Measurements from ENCODE around the gene PELI2. TPM values are rescaled to one million over a fixed set of nuclear protein-coding genes. Genes with fewer than 3 reads are reported as not detected.
A peak's percentile ranks its signal among the peaks of the same experiment; 100 is the strongest.

Gene PELI2
- total RNA-seq, 1 donor from 2014 or later: 27.2 TPM

GRCh38 chr14:56118611-56119181 is 485 bp downstream of the PELI2 start:
- H3K9me3 Mint-ChIP-seq: no peaks in the 10 kb centered on the region
- Histone ChIP-seq H3K4me3 (peak overlapping the region; percentile 72), H3K9ac (peak overlapping the region; percentile 2), H3K36me3 (no peaks in the 10 kb centered on the region), H3K27me3 (peaks cover 16% of the 10 kb centered on the region), H3K79me2 (ENCODE audit: low read depth) (peaks cover 48% of the 10 kb centered on the region), H3K4me2 (peak overlapping the region; percentile 77), H2AFZ (replicated peaks) (peak overlapping the region; percentile 65), H4K20me1 (ENCODE audit: low read depth) (peaks cover 41% of the 10 kb centered on the region), H3K27ac (no peak overlapping the region), H3K4me1 (peaks cover 26% of the 10 kb centered on the region), H3F3A (ENCODE audit: low read depth) (peaks cover 20% of the 10 kb centered on the region), H3K9me3 (ENCODE audit: low read depth) (no peaks in the 10 kb centered on the region)
- H3K4me1 Mint-ChIP-seq: peaks cover 40% of the 10 kb centered on the region
- peaks cover 2% of the 10 kb centered on the region for H3K27me3 Mint-ChIP-seq (ENCODE audit: insufficient read depth, low read depth)
- no peak for TF ChIP-seq EZH2 (IDR thresholded peaks at IDR 0.05)
- TF ChIP-seq EZH2phosphoT487 (IDR thresholded peaks at IDR 0.05): no peak
- no peak for TF ChIP-seq CTCF (IDR thresholded peaks at IDR 0.05)
- H3K4me3 Mint-ChIP-seq: peak overlapping the region; percentile 63
- H3K36me3 Mint-ChIP-seq: no peaks in the 10 kb centered on the region
- DNase-seq (ENCODE audit: low spot score): peak; percentile 46
- no peak overlapping the region for H3K27ac Mint-ChIP-seq

DNA sequence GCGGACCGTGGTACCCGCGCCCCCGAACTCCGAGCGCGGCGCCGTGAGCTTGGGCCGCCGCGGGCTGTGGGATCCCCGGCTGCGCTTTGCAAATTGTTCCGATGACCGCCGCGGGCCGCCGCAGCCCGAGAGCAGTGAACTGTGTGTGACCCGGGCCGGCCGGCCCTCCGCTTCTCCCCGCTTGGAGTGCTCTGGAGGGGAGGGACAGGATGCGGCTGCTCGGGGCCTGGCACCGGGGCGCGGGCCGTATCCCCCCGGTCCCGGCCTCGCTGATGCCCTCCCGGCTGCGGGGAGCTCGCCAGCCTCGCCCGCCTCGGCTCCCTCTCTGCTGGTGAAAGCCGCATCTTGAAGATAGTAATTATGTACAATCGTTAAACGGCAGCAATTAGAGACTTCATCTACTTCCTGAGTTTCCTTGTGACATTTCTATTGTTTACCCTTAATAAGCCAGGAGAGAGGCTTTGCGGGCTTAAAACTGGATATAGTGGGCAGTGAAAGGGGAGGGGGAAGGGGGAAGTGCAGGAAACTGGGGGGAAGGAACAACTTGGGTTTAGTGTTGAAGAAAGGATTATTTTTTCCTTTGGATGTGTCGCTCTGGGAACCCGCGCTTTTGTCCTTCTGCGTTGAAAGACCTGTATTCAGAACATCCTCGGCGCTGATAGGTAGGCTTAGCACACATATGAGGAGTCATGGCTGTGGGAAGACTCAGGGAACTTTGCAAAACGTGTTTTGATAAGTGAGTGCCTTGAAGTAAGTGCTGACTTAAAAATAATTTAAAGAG is 1.2 kb downstream of the PELI2 start:
- peaks cover 40% of the 10 kb centered on the region for H3K4me1 Mint-ChIP-seq
- H3K27ac ChIP-seq: no peak overlapping the region
- peaks cover 2% of the 10 kb centered on the region for H3K27me3 Mint-ChIP-seq (ENCODE audit: insufficient read depth, low read depth)
- peaks cover 20% of the 10 kb centered on the region for H3F3A ChIP-seq (ENCODE audit: low read depth)
- H3K36me3 Mint-ChIP-seq: no peaks in the 10 kb centered on the region
- H3K4me2 ChIP-seq: peak overlapping the region; percentile 77
- peaks cover 48% of the 10 kb centered on the region for H4K20me1 ChIP-seq (ENCODE audit: low read depth)
- peak; percentile 71 for DNase-seq (ENCODE audit: low spot score)
- H3K27me3 ChIP-seq: peaks cover 16% of the 10 kb centered on the region
- peak overlapping the region; percentile 78 for H3K27ac Mint-ChIP-seq
- H3K4me3 Mint-ChIP-seq: peak overlapping the region; percentile 96
- no peak for TF ChIP-seq EZH2 (IDR thresholded peaks at IDR 0.05)
- no peak for TF ChIP-seq EZH2phosphoT487 (IDR thresholded peaks at IDR 0.05)
- TF ChIP-seq CTCF (IDR thresholded peaks at IDR 0.05): no peak
- peaks cover 55% of the 10 kb centered on the region for H3K79me2 ChIP-seq (ENCODE audit: low read depth)
- H3K9me3 ChIP-seq (ENCODE audit: low read depth): no peaks in the 10 kb centered on the region
- H2AFZ ChIP-seq (replicated peaks): peak overlapping the region; percentile 54
- H3K36me3 ChIP-seq: no peaks in the 10 kb centered on the region
- H3K9ac ChIP-seq: peak overlapping the region; percentile 2
- no peaks in the 10 kb centered on the region for H3K9me3 Mint-ChIP-seq
- H3K4me1 ChIP-seq: peaks cover 26% of the 10 kb centered on the region
- peak overlapping the region; percentile 72 for H3K4me3 ChIP-seq

DNA sequence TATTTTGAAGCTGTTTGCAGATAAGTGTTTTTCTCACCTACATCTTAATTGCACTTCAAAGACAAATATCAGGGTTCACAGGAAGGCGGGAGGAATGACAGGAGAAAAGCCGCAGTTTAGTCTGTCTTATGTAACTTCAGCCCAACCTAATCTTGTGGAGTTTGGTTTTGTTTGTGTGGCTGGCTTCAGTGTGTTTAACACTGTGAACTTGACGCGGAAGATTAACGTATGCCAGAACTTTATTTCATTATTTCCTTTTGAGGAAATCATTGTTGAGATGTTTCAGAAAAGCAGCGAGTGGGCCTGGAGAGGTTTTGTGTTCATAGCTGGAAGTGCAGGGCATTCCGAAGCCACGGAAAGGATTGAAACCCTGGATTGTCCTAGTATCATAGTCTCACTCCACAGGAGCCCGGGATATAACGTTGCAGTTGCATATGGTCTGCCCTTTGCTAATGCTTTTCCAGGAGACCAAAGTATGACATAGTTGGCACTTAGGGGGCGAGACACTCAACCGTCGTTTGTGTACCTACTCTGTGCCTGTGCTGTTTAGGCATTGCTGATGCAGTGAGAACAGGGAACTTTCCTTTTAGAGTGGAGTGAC is 2.0 kb downstream of the PELI2 start:
- H3K4me1 Mint-ChIP-seq: peaks cover 44% of the 10 kb centered on the region
- Histone ChIP-seq H4K20me1 (ENCODE audit: low read depth) (peaks cover 56% of the 10 kb centered on the region), H3F3A (ENCODE audit: low read depth) (peaks cover 20% of the 10 kb centered on the region), H3K79me2 (ENCODE audit: low read depth) (peaks cover 63% of the 10 kb centered on the region), H3K27me3 (peaks cover 16% of the 10 kb centered on the region), H3K4me3 (peak overlapping the region; percentile 72), H3K9me3 (ENCODE audit: low read depth) (no peaks in the 10 kb centered on the region), H3K27ac (no peak overlapping the region), H3K4me2 (peak overlapping the region; percentile 77), H3K4me1 (peaks cover 26% of the 10 kb centered on the region), H3K36me3 (no peaks in the 10 kb centered on the region), H2AFZ (replicated peaks) (no peak overlapping the region), H3K9ac (no peak overlapping the region)
- TF ChIP-seq CTCF (IDR thresholded peaks at IDR 0.05): no peak
- TF ChIP-seq EZH2 (IDR thresholded peaks at IDR 0.05): no peak
- no peak for TF ChIP-seq EZH2phosphoT487 (IDR thresholded peaks at IDR 0.05)
- no peaks in the 10 kb centered on the region for H3K36me3 Mint-ChIP-seq
- peak overlapping the region; percentile 96 for H3K4me3 Mint-ChIP-seq
- DNase-seq (ENCODE audit: low spot score): peak; percentile 45
- H3K9me3 Mint-ChIP-seq: no peaks in the 10 kb centered on the region
- H3K27ac Mint-ChIP-seq: no peak overlapping the region
- peaks cover 2% of the 10 kb centered on the region for H3K27me3 Mint-ChIP-seq (ENCODE audit: insufficient read depth, low read depth)

Data from neural progenitor cell (in vitro differentiated cells).